SK-N-SH (cell line): Measurements from ENCODE around the gene GRM8. TPM values are rescaled to one million over a fixed set of nuclear protein-coding genes. Genes with fewer than 3 reads are reported as not detected.

Source experiments
- CTCF ChIA-PET: fragments of 300-600, 350-600 bp; formaldehyde crosslinking; extraction: SDS; loops from one replicate; lab custom pipeline; 2021; lab: Yijun Ruan, JAX
- POLR2A ChIA-PET: fragments of 350-600 bp; sonication (Branson Sonifier 250); formaldehyde crosslinking; extraction: SDS; loops from one replicate; lab custom pipeline; 2020; ENCODE audit warnings: antibody characterized with exemption, inconsistent platforms; lab: Yijun Ruan, JAX
- DNase-seq: peaks from one replicate; pipeline ENCODE4 v3.0.0; 2012
- H2AFZ ChIP-seq: fragments of 200-600 bp; sonication (generic); 2 replicates; pipeline ENCODE4 v1.8.1; 2016; ENCODE audit warnings: antibody characterized with exemption, mild to moderate bottlenecking, low read depth
- H3F3A ChIP-seq: fragments of 200-600 bp; sonication (generic); replicated peaks from 2 replicates; pipeline ENCODE3; 2016; ENCODE audit warnings: antibody characterized with exemption, mild to moderate bottlenecking; ENCODE audit not compliant: insufficient read depth
- H3K27ac ChIP-seq, 2 experiments: fragments of 200-500 bp in 1 of 2; fragments of 200-600 bp in 1 of 2; sonication (Bioruptor generic) in 1 of 2; sonication (generic), shearing (Covaris generic) in 1 of 2; 2 replicates each; pipeline versions ENCODE4 v1.5.1 to v1.6.1; 2014 to 2016; ENCODE audit warnings: low read depth in 2 of 2, inconsistent platforms in 1 of 2, low read length in 1 of 2, mild to moderate bottlenecking in 1 of 2, mixed read lengths in 1 of 2
- H3K27me3 ChIP-seq: fragments of 200-600 bp; sonication (generic), shearing (Covaris generic); 2 replicates; pipeline ENCODE4 v1.6.1; 2016; ENCODE audit warnings: mixed run types; ENCODE audit not compliant: insufficient read depth
- H3K36me3 ChIP-seq, 2 experiments: fragments of 200-500 bp in 1 of 2; fragments of 200-600 bp in 1 of 2; sonication (Bioruptor generic) in 1 of 2; sonication (generic) in 1 of 2; replicated peaks in 1 of 2; 2 replicates each; pipeline versions ENCODE3 to v1.5.1; 2014 to 2016; ENCODE audit warnings: low read length in 1 of 2, mild to moderate bottlenecking in 1 of 2; ENCODE audit not compliant: insufficient read depth in 2 of 2, control insufficient read depth in 1 of 2
- H3K4me1 ChIP-seq, 2 experiments: fragments of 200-500 bp in 1 of 2; fragments of 200-600 bp in 1 of 2; sonication (Bioruptor generic) in 1 of 2; sonication (generic), shearing (Covaris generic) in 1 of 2; 2 replicates each; pipeline versions ENCODE4 v1.5.1 to v1.6.1; 2014 to 2016; ENCODE audit warnings: low read depth in 1 of 2, low read length in 1 of 2, mixed run types in 1 of 2; ENCODE audit not compliant: insufficient read depth in 2 of 2, control insufficient read depth in 1 of 2
- H3K4me2 ChIP-seq: fragments of 200-600 bp; sonication (generic), shearing (Covaris generic); 2 replicates; pipeline ENCODE4 v1.6.1; 2017; ENCODE audit warnings: mixed run types
- H3K4me3 ChIP-seq, 2 experiments: fragments of 200-500 bp in 1 of 2; fragments of 200-600 bp in 1 of 2; sonication (Bioruptor generic) in 1 of 2; sonication (generic), shearing (Covaris generic) in 1 of 2; 2 replicates each; pipeline versions ENCODE4 v1.5.1 to v1.8.1; 2014 to 2016; ENCODE audit warnings: low read depth in 2 of 2, inconsistent platforms in 1 of 2, low read length in 1 of 2, mild to moderate bottlenecking in 1 of 2, mixed read lengths in 1 of 2, moderate library complexity in 1 of 2
- H3K79me2 ChIP-seq: fragments of 200-600 bp; sonication (generic); 2 replicates; pipeline ENCODE4 v1.8.1; 2017; ENCODE audit warnings: mild to moderate bottlenecking; ENCODE audit not compliant: insufficient read depth
- H3K9ac ChIP-seq: fragments of 200-600 bp; sonication (generic); 2 replicates; pipeline ENCODE4 v1.6.1; 2017; ENCODE audit warnings: mixed run types
- H3K9me2 ChIP-seq: fragments of 200-600 bp; sonication (generic); 2 replicates; pipeline ENCODE4 v1.6.1; 2017; ENCODE audit warnings: mixed run types
- H3K9me3 ChIP-seq: fragments of 200-600 bp; sonication (generic); 2 replicates; pipeline ENCODE4 v1.6.1; 2017; ENCODE audit warnings: mixed run types, mild to moderate bottlenecking, moderate library complexity
- H4K20me1 ChIP-seq: fragments of 200-600 bp; sonication (generic); 2 replicates; pipeline ENCODE4 v1.6.1; 2017; ENCODE audit warnings: mild to moderate bottlenecking, mixed run types; ENCODE audit not compliant: insufficient read depth
- CHD2 ChIP-seq: fragments of 150-350 bp; IDR thresholded peaks from 2 replicates; pipeline ENCODE4 v1.6.1; 2018; ENCODE audit warnings: low read length; ENCODE audit not compliant: partially characterized antibody
- CTCF ChIP-seq: fragments of 200-600 bp; sonication (generic); IDR thresholded peaks from 2 replicates; pipeline ENCODE4 v1.6.1; 2017; ENCODE audit warnings: antibody characterized with exemption, mild to moderate bottlenecking, moderate library complexity
- FOSL2 ChIP-seq: IDR thresholded peaks from 2 replicates; pipeline ENCODE4 v1.4.0; 2012; ENCODE audit warnings: low read depth, mild to moderate bottlenecking, moderate library complexity, borderline replicate concordance
- GABPA ChIP-seq: IDR thresholded peaks from 2 replicates; pipeline ENCODE4 v1.4.0; 2012; ENCODE audit warnings: low read depth, mild to moderate bottlenecking
- NFIC ChIP-seq: IDR thresholded peaks from 2 replicates; pipeline ENCODE4 v1.4.0; 2012; ENCODE audit warnings: borderline replicate concordance
- PBX3 ChIP-seq: IDR thresholded peaks from 2 replicates; pipeline ENCODE4; 2012
- RAD21 ChIP-seq: IDR thresholded peaks from 2 replicates; pipeline ENCODE4 v1.6.1; 2012; ENCODE audit warnings: mild to moderate bottlenecking, low read length
- RCOR1 ChIP-seq: fragments of 150-350 bp; IDR thresholded peaks from 2 replicates; pipeline ENCODE4 v1.6.1; 2017; ENCODE audit warnings: antibody characterized with exemption, low read length
- REST ChIP-seq: IDR thresholded peaks from 2 replicates; pipeline ENCODE4 v1.6.1; 2012; ENCODE audit warnings: mild to moderate bottlenecking, low read depth, low read length, moderate library complexity
- RXRA ChIP-seq: IDR thresholded peaks from 2 replicates; pipeline ENCODE4 v1.4.0; 2012; ENCODE audit warnings: low read depth, mild to moderate bottlenecking, borderline replicate concordance
- SIN3A ChIP-seq: IDR thresholded peaks from 2 replicates; pipeline ENCODE4 v1.6.1; 2012; ENCODE audit warnings: low read depth, mild to moderate bottlenecking, low read length, moderate library complexity, borderline replicate concordance
- TEAD4 ChIP-seq: IDR thresholded peaks from 2 replicates; pipeline ENCODE4 v1.4.0; 2012; ENCODE audit warnings: mild to moderate bottlenecking, borderline replicate concordance; ENCODE audit not compliant: insufficient read depth
- USF2 ChIP-seq: fragments of 150-350 bp; IDR thresholded peaks from 2 replicates; pipeline ENCODE4 v1.6.1; 2017; ENCODE audit warnings: antibody characterized with exemption, low read length, low read depth, borderline replicate concordance
- YY1 ChIP-seq: IDR thresholded peaks from 2 replicates; pipeline ENCODE4 v1.4.0; 2012; ENCODE audit warnings: low read depth, mild to moderate bottlenecking
- WGBS: methylation state at CpG from one replicate; pipeline ENCODE4 v1.1.6; 2017; ENCODE audit warnings: low lambda C conversion rate; 5-methylcytosine and 5-hydroxymethylcytosine counted together
- polyA plus RNA-seq, 3 experiments: library from polyadenylated mRNA; depleted of rRNA; stranded (reverse); fragments of >200 nt; gene quantifications; 2 replicates each; pipeline ENCODE4 v1.2.3, GENCODE V29; 2012

GRM8 gene
- polyA plus RNA-seq, 1 of the 3 experiments (the other 2 are of a cell fraction): 0.10 TPM

- H3K9ac ChIP-seq: no peak overlapping the region
- H3K4me3 ChIP-seq: no peak overlapping the region
- H3K36me3 ChIP-seq: no peaks in the 10 kb centered on the region
- H4K20me1 ChIP-seq: no peaks in the 10 kb centered on the region
- WGBS: 67% methylated on average over 5 of the region's 5 CpGs
- H3K4me2 ChIP-seq: no peak overlapping the region
- H3K27me3 ChIP-seq: no peaks in the 10 kb centered on the region
- TF ChIP-seq RAD21 (no peak), CHD2 (no peak), RXRA (no peak), USF2 (no peak), TEAD4 (no peak), CTCF (no peak), SIN3A (no peak), NFIC (no peak), PBX3 (no peak), RCOR1 (no peak), GABPA (no peak), YY1 (no peak), FOSL2 (no peak), REST (no peak)
- H3K27ac ChIP-seq: no peak overlapping the region
- no peaks in the 10 kb centered on the region for H3K9me3 ChIP-seq
- H3K4me1 ChIP-seq: peaks cover 0 to 8% of the 10 kb centered on the region in 2 experiments; a peak in 2 of 4 replicates
- H3F3A ChIP-seq: peaks cover 6% of the 10 kb centered on the region
- CTCF ChIA-PET: no interaction called here
- no peak overlapping the region for H2AFZ ChIP-seq
- POLR2A ChIA-PET: no interaction called here
- H3K79me2 ChIP-seq: no peaks in the 10 kb centered on the region
- no peak for DNase-seq
- H3K9me2 ChIP-seq: no peaks in the 10 kb centered on the region; the same call in 1 of the 2 replicates
Measured at GRCh38 chr7:126535176-126535575, 717.6 kb downstream of the GRM8 start.
